Adrenal gland (tissue), 5 donors: ENCODE results near the gene LTF.

Experiments
- CTCF ChIP-seq, 6 experiments: fragments of 450-650 bp in 4 of 6; fragments of 200-600 bp in 2 of 6; sonication (generic) in 1 of 6; IDR thresholded peaks; 1 replicate in 5 of 6; 2 replicates in 1 of 6; pipeline versions ENCODE4 v1.5.1 to v1.8.0; 2016 to 2021; ENCODE audit warnings: antibody characterized with exemption in 6 of 6, mild to moderate bottlenecking in 2 of 6, moderate library complexity in 1 of 6
- POLR2A ChIP-seq, 2 donors: fragments of 450-650 bp; IDR thresholded peaks; one replicate each; pipeline ENCODE4 v1.6.1; 2017; ENCODE audit warnings: antibody characterized with exemption in 2 of 2, mild to moderate bottlenecking in 2 of 2, moderate library complexity in 1 of 2
- donor health status: DM: no; HTN: no; CAD: no.

GRCh38 chr3:46463868-46464241 is 850 bp downstream of the LTF start:
- TF ChIP-seq CTCF (IDR thresholded peaks at IDR 0.05) = no peak
- no peak for TF ChIP-seq POLR2A (IDR thresholded peaks at IDR 0.05)
